Measurements from ENCODE around the gene FCSK. TPM values are rescaled to one million over a fixed set of nuclear protein-coding genes. Genes with fewer than 3 reads are reported as not detected.
A peak's percentile ranks its signal among the peaks of the same experiment; 100 is the strongest.

The FCSK gene
- total RNA-seq, 1 experiment from 2014 or later, result 6.4 TPM

DNA sequence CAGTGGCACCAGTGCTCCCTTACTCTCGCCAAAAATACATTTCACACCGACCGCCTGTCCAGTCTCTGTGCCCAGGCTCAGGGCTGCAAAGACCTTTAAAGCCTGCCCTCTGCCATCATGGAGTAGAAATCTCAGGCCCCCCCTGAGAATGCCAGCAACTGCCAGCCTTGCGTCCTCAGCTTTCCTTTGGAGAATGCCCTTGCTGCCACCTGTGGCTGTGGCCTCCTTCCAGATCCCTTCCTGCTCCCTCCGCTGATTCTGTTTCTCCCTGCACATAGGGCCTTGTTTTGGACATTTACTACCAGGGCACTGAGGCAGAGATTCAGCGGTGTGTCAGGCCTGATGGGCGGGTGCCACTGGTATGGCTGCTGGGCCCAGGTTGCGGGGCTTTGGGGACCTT, 13.2 kb downstream of the FCSK start:
- Histone ChIP-seq H2AFZ (ENCODE audit: low read length) (no peak overlapping the region), H3K4me2 (ENCODE audit: low read depth, low read length, poor library complexity, severe bottlenecking) (no peak overlapping the region), H3K9me3 (ENCODE audit: low read length) (no peaks in the 10 kb centered on the region), H3K4me3 (ENCODE audit: low read length) (no peak overlapping the region), H3K4me1 (ENCODE audit: low read length) (peaks cover 18% of the 10 kb centered on the region), H3K9me2 (replicated peaks; ENCODE audit: insufficient read depth, low read length) (no peaks in the 10 kb centered on the region), H4K20me1 (ENCODE audit: insufficient read depth, low read depth, low read length) (no peaks in the 10 kb centered on the region), H3K27me3 (ENCODE audit: low read length) (no peaks in the 10 kb centered on the region), H3K79me2 (ENCODE audit: low read length) (no peaks in the 10 kb centered on the region), H3K27ac (ENCODE audit: low read length) (no peak overlapping the region), H3K9ac (ENCODE audit: low read length) (no peak overlapping the region), H3K36me3 (ENCODE audit: insufficient read depth, low read length) (no peaks in the 10 kb centered on the region)
- DNase-seq, result no peak

DNA sequence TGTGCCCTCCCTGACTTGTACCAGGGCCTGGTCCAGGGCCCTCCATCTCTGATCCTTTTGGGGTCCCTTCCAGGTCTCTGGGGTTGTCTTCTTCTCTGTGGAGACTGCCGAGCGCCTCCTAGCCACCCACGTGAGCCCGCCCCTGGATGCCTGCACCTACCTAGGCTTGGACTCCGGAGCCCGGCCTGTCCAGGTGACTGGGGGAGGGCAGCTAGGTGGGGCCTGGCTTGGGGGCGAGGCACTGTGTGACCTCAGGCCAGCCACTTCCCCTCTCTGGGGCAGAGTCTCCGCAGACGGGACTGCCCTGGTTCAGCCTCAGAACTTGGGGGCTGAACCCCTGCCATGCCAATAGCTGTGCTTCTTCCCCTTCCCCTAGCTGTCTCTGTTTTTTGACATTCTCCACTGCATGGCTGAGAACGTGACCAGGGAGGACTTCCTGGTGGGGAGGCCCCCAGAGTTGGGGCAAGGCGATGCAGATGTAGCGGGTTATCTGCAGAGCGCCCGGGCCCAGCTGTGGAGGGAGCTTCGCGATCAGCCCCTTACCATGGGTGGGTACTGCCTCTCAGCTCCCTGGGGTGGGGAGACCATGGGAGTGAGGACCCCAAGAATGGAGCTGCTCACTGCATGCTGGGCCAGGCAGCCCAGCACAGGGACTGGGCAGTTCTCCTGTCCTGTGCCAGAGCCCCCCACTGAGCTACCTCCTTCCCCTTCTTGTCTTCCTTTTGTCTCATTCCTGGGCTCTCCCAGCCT, 14.6 kb downstream of the FCSK start:
- no peak overlapping the region for H3K4me3 ChIP-seq (ENCODE audit: low read length)
- no peak overlapping the region for H2AFZ ChIP-seq (ENCODE audit: low read length)
- H3K9ac ChIP-seq (ENCODE audit: low read length), result no peak overlapping the region
- no peak overlapping the region for H3K4me2 ChIP-seq (ENCODE audit: low read depth, low read length, poor library complexity, severe bottlenecking)
- no peaks in the 10 kb centered on the region for H3K9me2 ChIP-seq (replicated peaks; ENCODE audit: insufficient read depth, low read length)
- H3K27ac ChIP-seq (ENCODE audit: low read length), result no peak overlapping the region
- no peak for DNase-seq
- peaks cover 16% of the 10 kb centered on the region for H3K4me1 ChIP-seq (ENCODE audit: low read length)
- no peaks in the 10 kb centered on the region for H3K9me3 ChIP-seq (ENCODE audit: low read length)
- no peaks in the 10 kb centered on the region for H3K36me3 ChIP-seq (ENCODE audit: insufficient read depth, low read length)
- no peaks in the 10 kb centered on the region for H3K79me2 ChIP-seq (ENCODE audit: low read length)
- H4K20me1 ChIP-seq (ENCODE audit: insufficient read depth, low read depth, low read length), result no peaks in the 10 kb centered on the region
- no peaks in the 10 kb centered on the region for H3K27me3 ChIP-seq (ENCODE audit: low read length)

DNA sequence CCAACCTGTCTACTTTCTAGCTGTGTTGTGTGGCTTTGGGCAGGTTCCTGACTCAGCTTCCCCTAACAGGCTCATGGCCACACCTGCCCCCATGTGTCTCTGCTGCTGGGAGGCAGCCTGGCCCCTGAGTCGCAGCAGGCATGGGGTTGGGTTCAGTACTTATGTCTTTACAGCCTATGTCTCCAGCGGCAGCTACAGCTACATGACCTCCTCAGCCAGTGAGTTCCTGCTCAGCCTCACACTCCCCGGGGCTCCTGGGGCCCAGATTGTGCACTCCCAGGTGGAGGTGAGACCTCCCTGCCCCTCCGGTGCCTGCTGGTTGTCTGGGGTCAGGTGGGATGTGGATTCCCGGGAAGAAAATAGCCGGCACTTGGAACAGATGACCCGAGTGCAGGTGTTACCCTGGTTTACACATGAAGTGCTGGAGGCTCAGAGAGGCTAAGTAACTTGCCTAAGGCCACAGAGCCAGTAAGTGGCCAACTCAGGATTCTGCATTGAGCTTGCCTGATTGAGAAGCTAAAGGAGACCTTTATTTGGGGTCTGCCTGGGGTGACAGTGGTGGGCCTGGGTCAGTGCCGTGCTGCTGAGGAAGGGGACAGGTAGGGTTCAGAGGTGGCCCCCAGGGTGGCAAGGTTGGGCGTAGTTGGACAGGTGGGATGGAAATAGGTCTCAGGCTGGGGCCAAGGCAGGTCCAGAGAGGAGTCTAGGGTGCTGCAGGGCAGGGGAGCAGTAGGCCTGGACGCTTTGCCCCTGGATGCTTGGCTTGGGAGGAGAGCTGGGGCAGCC, 15.9 kb downstream of the FCSK start:
- Histone ChIP-seq H3K27me3 (ENCODE audit: low read length) (no peaks in the 10 kb centered on the region), H3K4me3 (ENCODE audit: low read length) (no peak overlapping the region), H3K79me2 (ENCODE audit: low read length) (no peaks in the 10 kb centered on the region), H3K9ac (ENCODE audit: low read length) (no peak overlapping the region), H3K36me3 (ENCODE audit: insufficient read depth, low read length) (no peaks in the 10 kb centered on the region), H3K9me3 (ENCODE audit: low read length) (no peaks in the 10 kb centered on the region), H2AFZ (ENCODE audit: low read length) (no peak overlapping the region), H3K27ac (ENCODE audit: low read length) (no peak overlapping the region), H3K9me2 (replicated peaks; ENCODE audit: insufficient read depth, low read length) (no peaks in the 10 kb centered on the region), H3K4me1 (ENCODE audit: low read length) (peaks cover 12% of the 10 kb centered on the region), H3K4me2 (ENCODE audit: low read depth, low read length, poor library complexity, severe bottlenecking) (no peak overlapping the region), H4K20me1 (ENCODE audit: insufficient read depth, low read depth, low read length) (no peaks in the 10 kb centered on the region)
- DNase-seq, result no peak

DNA sequence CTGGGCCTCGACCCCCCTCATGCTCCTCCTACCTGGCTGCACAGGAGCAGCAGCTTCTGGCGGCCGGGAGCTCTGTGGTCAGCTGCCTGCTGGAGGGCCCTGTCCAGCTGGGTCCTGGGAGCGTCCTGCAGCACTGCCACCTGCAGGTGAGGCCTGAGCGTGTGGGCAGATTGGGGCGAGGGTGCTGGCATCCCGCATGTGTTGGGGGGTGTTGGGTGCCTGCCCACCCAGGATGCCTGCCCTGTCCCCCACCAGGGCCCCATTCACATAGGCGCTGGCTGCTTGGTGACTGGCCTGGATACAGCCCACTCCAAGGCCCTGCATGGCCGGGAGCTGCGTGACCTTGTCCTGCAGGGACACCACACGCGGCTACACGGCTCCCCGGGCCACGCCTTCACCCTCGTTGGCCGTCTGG, 16.5 kb downstream of the FCSK start:
- H3K4me2 ChIP-seq (ENCODE audit: low read depth, low read length, poor library complexity, severe bottlenecking), result no peak overlapping the region
- DNase-seq, result no peak
- H3K27me3 ChIP-seq (ENCODE audit: low read length), result no peaks in the 10 kb centered on the region
- H4K20me1 ChIP-seq (ENCODE audit: insufficient read depth, low read depth, low read length), result no peaks in the 10 kb centered on the region
- H3K36me3 ChIP-seq (ENCODE audit: insufficient read depth, low read length), result no peaks in the 10 kb centered on the region
- H3K9ac ChIP-seq (ENCODE audit: low read length), result no peak overlapping the region
- H3K4me1 ChIP-seq (ENCODE audit: low read length), result peaks cover 18% of the 10 kb centered on the region
- no peak overlapping the region for H3K27ac ChIP-seq (ENCODE audit: low read length)
- no peak overlapping the region for H3K4me3 ChIP-seq (ENCODE audit: low read length)
- no peaks in the 10 kb centered on the region for H3K9me3 ChIP-seq (ENCODE audit: low read length)
- no peaks in the 10 kb centered on the region for H3K9me2 ChIP-seq (replicated peaks; ENCODE audit: insufficient read depth, low read length)
- H3K79me2 ChIP-seq (ENCODE audit: low read length), result no peaks in the 10 kb centered on the region
- no peak overlapping the region for H2AFZ ChIP-seq (ENCODE audit: low read length)

DNA sequence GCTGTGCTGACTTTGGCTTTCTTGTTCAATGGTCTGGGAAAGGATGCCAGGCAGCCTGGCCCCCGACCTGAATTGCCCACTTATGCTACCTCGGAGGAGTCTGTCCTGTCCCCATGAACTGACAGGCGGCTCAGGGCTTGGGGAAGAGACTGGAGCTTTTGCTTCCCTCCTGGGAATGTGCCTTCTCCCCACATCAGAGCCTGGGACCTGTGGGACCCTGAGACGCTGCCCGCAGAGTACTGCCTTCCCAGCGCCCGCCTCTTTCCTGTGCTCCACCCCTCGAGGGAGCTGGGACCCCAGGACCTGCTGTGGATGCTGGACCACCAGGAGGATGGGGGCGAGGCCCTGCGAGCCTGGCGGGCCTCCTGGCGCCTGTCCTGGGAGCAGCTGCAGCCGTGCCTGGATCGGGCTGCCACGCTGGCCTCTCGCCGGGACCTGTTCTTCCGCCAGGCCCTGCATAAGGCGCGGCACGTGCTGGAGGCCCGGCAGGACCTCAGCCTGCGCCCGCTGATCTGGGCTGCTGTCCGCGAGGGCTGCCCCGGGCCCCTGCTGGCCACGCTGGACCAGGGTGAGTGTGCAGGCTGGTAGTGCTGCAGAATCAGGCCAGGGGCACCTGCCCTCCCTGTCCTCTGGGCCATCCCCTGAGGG, 18.5 kb downstream of the FCSK start:
- Histone ChIP-seq H3K4me1 (ENCODE audit: low read length) (peaks cover 30% of the 10 kb centered on the region), H3K79me2 (ENCODE audit: low read length) (no peaks in the 10 kb centered on the region), H3K9me2 (replicated peaks; ENCODE audit: insufficient read depth, low read length) (no peaks in the 10 kb centered on the region), H3K4me2 (ENCODE audit: low read depth, low read length, poor library complexity, severe bottlenecking) (no peak overlapping the region), H3K9ac (ENCODE audit: low read length) (no peak overlapping the region), H3K4me3 (ENCODE audit: low read length) (no peak overlapping the region), H3K27ac (ENCODE audit: low read length) (no peak overlapping the region), H4K20me1 (ENCODE audit: insufficient read depth, low read depth, low read length) (no peaks in the 10 kb centered on the region), H3K9me3 (ENCODE audit: low read length) (no peaks in the 10 kb centered on the region), H3K27me3 (ENCODE audit: low read length) (no peaks in the 10 kb centered on the region), H2AFZ (ENCODE audit: low read length) (no peak overlapping the region), H3K36me3 (ENCODE audit: insufficient read depth, low read length) (no peaks in the 10 kb centered on the region)
- DNase-seq, result no peak

DNA sequence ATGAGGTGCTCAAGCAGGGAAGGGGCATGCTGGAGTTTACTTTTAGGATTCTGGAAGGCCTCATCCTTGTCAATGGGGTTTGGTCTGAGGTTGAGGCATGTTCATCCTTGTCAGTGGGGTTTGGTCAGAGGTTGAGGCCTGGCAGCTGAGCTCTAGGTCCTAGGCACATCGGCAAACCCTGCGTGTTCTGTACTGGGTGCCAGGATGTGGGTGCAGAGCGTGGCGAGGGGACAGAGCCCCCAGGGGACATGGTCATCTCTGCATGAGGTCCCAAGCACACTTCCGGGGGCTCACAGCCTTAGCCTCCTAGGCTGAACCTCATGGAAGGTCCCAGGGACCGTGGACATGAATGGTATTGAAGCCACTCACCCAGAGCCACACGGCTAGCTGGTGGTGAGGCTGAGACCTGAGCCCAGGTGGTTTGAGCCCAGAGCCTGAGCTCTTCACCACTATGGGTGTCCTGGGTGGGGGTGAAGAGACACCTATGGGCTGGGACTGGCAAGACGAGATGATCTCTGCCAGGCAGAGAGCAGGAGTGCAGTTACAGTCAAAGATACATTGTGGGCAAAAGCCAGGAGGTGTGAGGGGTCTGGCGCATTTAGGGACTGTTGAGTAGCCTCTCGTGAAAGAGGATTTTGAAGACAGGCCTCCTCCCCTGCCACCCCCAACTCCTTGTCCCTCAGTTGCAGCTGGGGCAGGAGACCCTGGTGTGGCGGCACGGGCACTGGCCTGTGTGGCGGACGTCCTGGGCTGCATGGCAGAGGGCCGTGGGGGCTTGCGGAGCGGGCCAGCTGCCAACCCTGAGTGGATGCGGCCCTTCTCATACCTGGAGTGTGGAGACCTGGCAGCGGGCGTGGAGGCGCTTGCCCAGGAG, 19.3 kb downstream of the FCSK start:
- Histone ChIP-seq H3K9ac (ENCODE audit: low read length) (no peak overlapping the region), H3K27ac (ENCODE audit: low read length) (no peak overlapping the region), H3K9me2 (replicated peaks; ENCODE audit: insufficient read depth, low read length) (no peaks in the 10 kb centered on the region), H4K20me1 (ENCODE audit: insufficient read depth, low read depth, low read length) (no peaks in the 10 kb centered on the region), H3K79me2 (ENCODE audit: low read length) (no peaks in the 10 kb centered on the region), H3K27me3 (ENCODE audit: low read length) (no peaks in the 10 kb centered on the region), H3K9me3 (ENCODE audit: low read length) (no peaks in the 10 kb centered on the region), H3K4me1 (ENCODE audit: low read length) (peaks cover 30% of the 10 kb centered on the region), H3K4me2 (ENCODE audit: low read depth, low read length, poor library complexity, severe bottlenecking) (no peak overlapping the region), H3K36me3 (ENCODE audit: insufficient read depth, low read length) (no peaks in the 10 kb centered on the region), H3K4me3 (ENCODE audit: low read length) (no peak overlapping the region), H2AFZ (ENCODE audit: low read length) (no peak overlapping the region)
- DNase-seq, result peak; percentile 60

DNA sequence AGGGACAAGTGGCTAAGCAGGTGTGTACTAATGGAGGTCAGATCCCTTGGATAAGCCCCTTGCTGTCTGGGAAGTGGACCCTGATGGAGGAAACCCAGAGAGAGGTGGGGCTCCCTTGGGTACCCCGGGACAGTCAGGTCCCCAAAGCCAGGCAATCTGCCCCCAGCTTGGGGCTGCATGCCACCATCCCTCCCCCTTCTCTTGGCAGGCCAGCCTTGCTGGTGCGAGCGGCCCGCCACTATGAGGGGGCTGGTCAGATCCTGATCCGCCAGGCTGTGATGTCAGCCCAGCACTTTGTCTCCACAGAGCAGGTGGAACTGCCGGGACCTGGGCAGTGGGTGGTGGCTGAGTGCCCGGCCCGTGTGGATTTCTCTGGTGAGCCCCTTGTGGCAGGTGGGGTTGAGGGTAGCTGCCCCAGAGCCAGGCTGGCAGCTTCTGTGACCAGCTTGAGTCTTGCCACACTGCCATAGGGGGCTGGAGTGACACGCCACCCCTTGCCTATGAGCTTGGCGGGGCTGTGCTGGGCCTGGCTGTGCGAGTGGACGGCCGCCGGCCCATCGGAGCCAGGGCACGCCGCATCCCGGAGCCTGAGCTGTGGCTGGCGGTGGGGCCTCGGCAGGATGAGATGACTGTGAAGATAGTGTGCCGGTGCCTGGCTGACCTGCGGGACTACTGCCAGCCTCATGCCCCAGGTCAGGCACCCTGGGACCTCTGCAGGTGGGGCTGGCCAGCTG, 20.1 kb downstream of the FCSK start:
- no peaks in the 10 kb centered on the region for H3K79me2 ChIP-seq (ENCODE audit: low read length)
- H3K4me1 ChIP-seq (ENCODE audit: low read length), result peaks cover 30% of the 10 kb centered on the region
- no peak overlapping the region for H3K4me3 ChIP-seq (ENCODE audit: low read length)
- no peak overlapping the region for H3K4me2 ChIP-seq (ENCODE audit: low read depth, low read length, poor library complexity, severe bottlenecking)
- H3K27ac ChIP-seq (ENCODE audit: low read length), result peak overlapping the region; percentile 82; the same call in 1 of the 2 replicates
- no peaks in the 10 kb centered on the region for H3K9me3 ChIP-seq (ENCODE audit: low read length)
- no peak for DNase-seq
- H3K9ac ChIP-seq (ENCODE audit: low read length), result 0 out of 2 replicates have a peak overlapping the region, but pooled peaks have one; percentile 41
- no peaks in the 10 kb centered on the region for H3K36me3 ChIP-seq (ENCODE audit: insufficient read depth, low read length)
- no peaks in the 10 kb centered on the region for H3K27me3 ChIP-seq (ENCODE audit: low read length)
- H4K20me1 ChIP-seq (ENCODE audit: insufficient read depth, low read depth, low read length), result no peaks in the 10 kb centered on the region
- no peaks in the 10 kb centered on the region for H3K9me2 ChIP-seq (replicated peaks; ENCODE audit: insufficient read depth, low read length)
- no peak overlapping the region for H2AFZ ChIP-seq (ENCODE audit: low read length)

Data from Karpas-422 (cell line).